CD4-positive, alpha-beta T cell treated with Interferon gamma for 1 hour (primary cell): ENCODE measurements around the gene NME7.
"Not testable (repeated sequence)": the region's sequence is repeated elsewhere in the genome, so short reads cannot be mapped to it uniquely, and the experiment has no call there.

Experiments
- DNase-seq: peaks from one replicate; pipeline ENCODE4 v3.0.0-alpha.2; 2020

The NME7 gene

DNA sequence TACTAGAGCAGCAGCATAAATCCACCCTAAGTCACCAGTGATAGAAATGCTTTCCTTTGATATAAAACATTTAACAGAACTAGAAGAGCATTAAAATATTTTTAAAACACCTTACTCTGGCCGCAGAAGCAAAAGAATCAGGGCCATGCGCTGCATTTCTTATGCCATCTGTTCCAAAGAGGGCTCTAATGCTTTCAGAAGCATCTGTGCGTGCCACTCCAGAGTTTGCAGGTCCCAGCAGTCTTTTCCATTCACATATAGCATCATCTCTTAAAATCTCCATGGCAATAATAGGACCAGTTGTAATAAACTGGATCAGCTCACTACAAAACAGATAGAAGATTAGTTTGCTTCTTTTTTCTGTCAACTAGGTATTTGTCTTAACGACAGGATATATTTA, 69.2 kb downstream of the NME7 start:
- no peak for DNase-seq

- DNase-seq = no peak
These were observed 71.8 kb downstream of the NME7 start for GRCh38 chr1:169295846-169296245.

DNA sequence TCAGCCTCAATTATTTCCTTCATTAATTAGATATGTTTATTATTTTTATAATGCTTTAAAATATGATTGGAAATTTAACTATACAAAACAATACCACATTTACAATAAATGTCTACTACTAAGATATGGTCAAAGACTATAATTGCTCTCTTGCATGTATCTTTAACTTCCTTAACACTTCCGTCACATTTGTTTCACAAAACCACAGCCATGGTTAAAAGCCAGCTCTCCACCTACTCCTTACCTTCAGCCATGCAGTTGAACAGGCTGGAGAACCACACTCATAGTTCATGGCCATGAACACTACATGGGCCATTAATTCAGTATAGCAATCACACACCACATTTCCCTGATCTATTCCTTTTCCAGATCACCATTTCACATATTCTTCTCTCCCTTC, 72.2 kb downstream of the NME7 start:
- no peak for DNase-seq

- DNase-seq = no peak
These were observed 78.6 kb downstream of the NME7 start for GRCh38 chr1:169289016-169289415.

GRCh38 chr1:169288011-169288414, 79.6 kb downstream of the NME7 start:
- DNase-seq = no peak

- DNase-seq = no peak
These were observed 80.3 kb downstream of the NME7 start for GRCh38 chr1:169287280-169287679.

GRCh38 chr1:169281562-169281961, 86.0 kb downstream of the NME7 start:
- not testable (repeated sequence) for DNase-seq

DNA sequence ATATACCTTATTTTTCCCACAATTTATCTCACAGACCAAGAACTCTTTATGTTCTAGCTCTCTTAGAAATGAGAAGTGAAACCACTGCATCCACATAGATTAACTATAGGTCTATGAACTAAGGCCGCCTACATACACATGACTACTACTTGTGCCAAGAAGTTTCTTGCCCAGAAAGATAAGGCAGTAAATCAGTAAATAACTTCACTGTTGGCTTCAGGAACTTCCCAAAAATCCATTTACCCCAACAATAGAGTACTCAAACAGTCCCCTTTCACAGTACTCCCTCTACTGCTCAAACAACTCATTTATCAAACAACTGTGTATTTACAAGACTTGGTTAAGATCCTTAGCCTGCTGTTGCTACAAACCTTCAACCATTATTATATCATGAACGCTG, 96.5 kb downstream of the NME7 start:
- no peak for DNase-seq

DNA sequence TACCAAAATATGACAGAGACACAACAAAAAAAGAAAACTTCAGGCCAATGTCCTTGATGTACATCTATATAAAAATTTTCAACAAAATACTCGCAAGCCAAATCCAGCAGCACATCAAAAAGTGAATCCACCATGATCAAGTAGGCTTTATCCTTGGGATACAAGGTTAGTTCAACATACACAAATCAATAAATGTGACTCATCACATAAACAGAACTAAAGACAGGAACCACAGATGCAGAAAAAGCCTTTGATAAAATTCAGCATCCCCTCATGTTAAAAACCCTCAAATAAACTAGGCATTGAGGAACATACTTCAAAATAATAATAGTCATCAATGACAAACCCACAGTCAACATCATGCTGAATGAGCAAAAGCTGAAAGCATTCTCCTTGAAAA, 101.5 kb downstream of the NME7 start:
- no peak for DNase-seq

DNA sequence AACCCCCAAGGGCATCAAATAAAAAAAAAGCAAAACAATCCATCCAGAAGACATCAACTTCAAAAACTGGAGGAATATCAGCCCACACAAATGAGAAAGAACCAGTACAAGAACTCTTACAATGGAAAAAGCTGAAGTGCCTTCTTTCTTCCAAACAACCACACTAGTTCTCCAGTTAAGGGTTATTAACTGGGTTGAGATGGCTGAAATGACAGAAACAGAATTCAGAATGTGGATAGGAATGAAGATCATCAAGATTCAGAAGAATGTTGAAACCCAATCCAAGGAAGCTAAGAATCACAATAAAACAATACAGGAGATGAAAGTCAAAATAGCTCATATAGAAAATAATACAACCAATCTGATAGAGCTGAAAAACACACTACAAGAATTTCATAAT, 104.5 kb downstream of the NME7 start:
- no peak for DNase-seq

DNA sequence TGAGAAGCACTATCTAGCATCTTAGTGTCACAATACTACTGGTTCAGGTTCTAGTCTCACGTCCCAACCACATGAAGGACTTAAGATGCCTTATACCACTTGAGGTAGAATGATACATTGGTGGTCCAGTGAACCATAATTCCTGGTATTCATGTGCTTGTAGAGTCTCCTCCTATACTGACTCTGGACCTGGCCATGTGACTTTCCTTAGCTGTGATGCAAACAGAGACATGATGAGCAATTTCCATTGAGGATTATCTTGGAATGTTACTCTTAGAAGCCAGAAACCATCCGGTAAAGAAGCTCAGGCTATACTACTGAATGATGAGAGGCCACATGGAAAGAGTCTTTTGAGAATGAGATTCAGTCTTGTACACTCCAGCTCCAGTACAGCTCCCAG, 105.7 kb downstream of the NME7 start:
- no peak for DNase-seq

DNA sequence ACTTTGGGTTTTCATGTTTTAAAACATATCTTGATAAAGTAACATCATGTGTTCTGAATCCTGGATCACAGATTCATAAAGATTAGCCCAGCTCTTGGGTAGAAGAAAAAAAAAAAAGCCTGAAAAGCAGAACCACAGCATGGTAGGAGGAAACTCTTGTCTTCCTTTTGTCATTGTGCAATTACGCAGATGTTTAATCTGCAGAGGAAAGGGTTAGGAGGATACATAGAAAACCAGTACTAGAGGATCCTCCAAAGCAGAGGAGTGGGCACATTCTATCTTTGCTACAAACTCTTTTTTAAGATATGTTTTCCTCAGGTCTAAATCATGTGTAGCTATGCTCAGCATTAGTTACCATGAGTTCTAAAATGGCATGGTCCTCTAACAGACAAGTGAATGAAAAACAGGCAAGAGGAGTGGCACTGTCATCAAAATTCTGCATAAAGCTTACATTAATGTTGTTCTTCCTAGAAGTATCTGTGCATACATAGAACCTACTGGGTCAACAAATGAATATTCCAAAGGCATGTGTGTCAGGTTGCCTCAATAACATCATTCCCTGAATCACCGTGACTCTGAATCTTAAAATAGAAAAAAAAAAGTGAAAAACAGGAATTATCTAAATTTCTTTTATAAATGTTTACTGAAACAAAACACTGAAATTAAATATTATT, 107.0 kb downstream of the NME7 start:
- no peak for DNase-seq

DNA sequence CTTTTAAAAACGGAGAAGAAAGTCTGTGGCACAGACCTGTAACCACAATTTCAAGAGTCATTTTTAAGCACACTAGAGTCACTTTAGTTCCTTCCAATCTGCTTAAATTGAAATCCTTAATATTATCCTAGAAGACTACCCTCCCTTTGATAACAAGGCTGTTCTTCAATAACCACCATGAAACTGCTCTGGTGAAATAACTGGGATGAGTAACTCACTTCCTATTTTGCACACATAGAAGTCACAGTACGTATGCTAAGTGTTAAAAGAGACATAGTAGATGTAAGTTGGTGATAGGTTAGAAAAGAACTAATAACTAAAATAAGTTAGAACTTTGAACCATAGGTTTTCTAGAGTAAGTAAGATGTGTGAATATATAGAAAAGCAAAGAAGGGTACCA, 107.8 kb downstream of the NME7 start:
- DNase-seq = no peak

- no peak for DNase-seq
These were observed 116.8 kb downstream of the NME7 start for GRCh38 chr1:169250795-169251194.

DNA sequence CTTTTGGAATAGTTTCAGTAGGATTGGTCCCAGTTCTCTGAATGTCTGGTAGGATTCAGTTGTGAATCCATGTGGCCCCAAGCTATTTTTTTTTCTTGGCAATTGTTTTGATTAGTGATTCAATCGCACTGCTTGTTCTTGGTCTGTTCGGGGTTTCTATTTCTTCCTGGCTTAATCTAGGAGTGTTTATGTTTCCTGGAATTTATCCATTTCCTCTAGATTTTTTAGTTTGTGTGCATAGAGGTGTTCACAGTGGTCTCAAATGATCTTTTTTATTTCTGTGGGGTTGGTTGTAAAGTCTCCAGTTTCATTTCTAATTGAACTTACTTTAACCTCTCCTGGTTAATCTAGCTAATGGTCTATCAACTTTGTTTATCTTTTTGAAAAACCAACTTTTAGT, 117.6 kb downstream of the NME7 start:
- DNase-seq = no peak

GRCh38 chr1:169249611-169250010, 118.0 kb downstream of the NME7 start:
- DNase-seq = no peak

GRCh38 chr1:169245706-169246105, 121.9 kb downstream of the NME7 start:
- no peak for DNase-seq

- no peak for DNase-seq
These were observed 127.0 kb downstream of the NME7 start for GRCh38 chr1:169240449-169241232.

DNA sequence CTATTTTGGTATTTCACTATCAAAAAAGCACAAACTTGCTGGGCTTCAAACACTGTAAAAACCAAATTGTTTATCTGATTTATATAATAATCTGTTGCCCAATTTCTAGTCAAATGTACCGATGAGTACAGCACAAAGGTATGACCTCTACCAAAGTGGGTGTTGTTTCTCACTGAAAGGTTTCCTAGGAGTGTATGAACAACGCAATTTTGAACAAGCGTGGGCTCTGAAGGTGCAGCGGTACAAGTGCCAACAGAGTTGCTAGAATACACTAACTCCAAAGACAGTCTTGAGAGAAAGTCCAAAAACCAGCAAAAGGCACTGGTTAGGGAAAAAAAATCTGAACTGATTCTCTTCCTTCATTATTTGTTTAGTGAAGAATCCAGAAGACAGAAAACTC, 130.7 kb downstream of the NME7 start:
- no peak for DNase-seq

DNA sequence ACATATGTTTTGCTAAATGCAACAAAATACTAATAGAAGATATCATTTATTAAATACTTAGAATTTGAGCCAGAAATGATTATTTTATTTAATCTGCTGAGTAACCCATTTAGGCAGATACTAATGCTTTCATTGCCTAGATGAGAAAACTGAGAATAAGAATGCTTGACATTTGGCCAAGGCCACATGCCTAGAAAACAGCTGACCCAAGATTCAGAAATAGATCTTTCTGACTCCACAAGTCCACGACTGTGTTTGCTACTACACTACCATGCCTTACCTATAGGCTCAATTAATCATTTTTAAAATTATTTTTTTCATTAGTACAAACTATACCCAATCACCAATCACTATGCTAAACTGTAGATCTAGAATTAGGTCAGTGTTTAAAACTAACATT, 131.5 kb downstream of the NME7 start:
- no peak for DNase-seq

- no peak for DNase-seq
These were observed 132.0 kb downstream of the NME7 start for GRCh38 chr1:169235568-169235967.

DNA sequence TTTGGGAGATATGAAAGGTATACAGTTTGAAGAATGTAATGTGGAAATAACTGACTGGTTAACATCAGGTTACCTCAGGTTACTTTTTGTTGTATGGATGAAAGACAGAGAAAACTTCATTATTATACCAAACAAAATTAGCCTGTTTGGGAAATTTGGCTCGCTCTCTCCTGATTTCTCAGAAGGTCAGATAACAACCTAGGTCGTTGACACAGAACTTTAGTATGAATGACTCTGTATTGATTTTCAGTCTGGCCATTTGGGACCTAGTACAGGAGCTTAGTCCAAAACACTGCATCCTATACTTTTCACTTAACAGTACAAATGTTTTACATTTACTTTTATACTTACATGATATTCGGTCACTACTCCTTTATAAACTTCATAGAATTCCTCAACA, 132.8 kb downstream of the NME7 start:
- DNase-seq = no peak

- DNase-seq = no peak
These were observed 150.0 kb downstream of the NME7 start for GRCh38 chr1:169217636-169218035.

GRCh38 chr1:169214598-169214997, 153.0 kb downstream of the NME7 start:
- no peak for DNase-seq

DNA sequence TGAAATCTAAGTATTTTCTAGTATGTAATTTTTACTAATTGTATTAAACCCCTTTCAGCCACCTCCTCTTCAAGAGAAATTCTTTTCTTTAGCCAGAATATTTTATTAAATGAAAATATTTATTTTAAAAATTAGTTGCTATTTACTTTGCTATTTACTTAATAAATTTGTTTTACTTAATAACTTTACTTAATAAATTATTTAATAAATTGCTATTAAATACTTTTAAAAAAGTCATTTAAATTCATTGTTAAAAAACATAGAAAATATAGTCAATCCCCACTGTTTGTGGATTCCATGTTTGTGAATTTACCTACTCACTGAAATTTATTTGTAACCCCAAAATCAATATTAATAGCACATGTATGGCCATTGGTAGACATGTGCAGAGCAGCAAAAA, 155.5 kb downstream of the NME7 start:
- DNase-seq = no peak
